Mucosa of descending colon (tissue), 3 donors: ENCODE measurements around the gene MACC1. TPM values are rescaled to one million over a fixed set of nuclear protein-coding genes. Genes with fewer than 3 reads are reported as not detected.
"Not testable (repeated sequence)": the region's sequence is repeated elsewhere in the genome, so short reads cannot be mapped to it uniquely, and the experiment has no call there.

Experiments used
- ATAC-seq: fragments of 200-7000 bp; cut with Tn5 transposase; one replicate; pipeline ENCODE4 v1.9.1; 2020; ENCODE audit warnings: mild to moderate bottlenecking, moderate library complexity
- DNase-seq, 3 donors: peaks; one replicate each; pipeline ENCODE4 v3.0.0-alpha.2; 2020
- H3K36me3 ChIP-seq: fragments of 200-600 bp; one replicate; pipeline ENCODE4 v1.8.0; 2021; ENCODE audit warnings: low read depth, mild to moderate bottlenecking
- H3K4me1 ChIP-seq: fragments of 200-600 bp; one replicate; pipeline ENCODE4 v1.8.0; 2021; ENCODE audit warnings: low read depth, mild to moderate bottlenecking
- H3K4me3 ChIP-seq: fragments of 200-600 bp; one replicate; pipeline ENCODE4 v1.8.0; 2021; ENCODE audit warnings: mild to moderate bottlenecking
- H3K9me3 ChIP-seq: fragments of 200-600 bp; one replicate; pipeline ENCODE4 v1.8.0; 2021; ENCODE audit warnings: mild to moderate bottlenecking
- CTCF ChIP-seq: fragments of 200-600 bp; IDR thresholded peaks from one replicate; pipeline ENCODE4 v1.8.0; 2022; ENCODE audit warnings: antibody characterized with exemption, mild to moderate bottlenecking
- intact Hi-C, 2 donors: fragments of 100-400 bp; cut with DNase I in 1 of 2; cut with micrococcal nuclease in 1 of 2; formaldehyde crosslinking; loops; one replicate each; pipeline versions ENCODE4 v1.11.0 to v1.11.1; 2022; cut with DNase I, micrococcal nuclease
- total RNA-seq, 3 donors: library from RNA; stranded (reverse); fragmentation: NEBNext Ultra II Directional in 2 of 3; extraction: Animal tissue kit (Norgen Biotek cat#: 25700) in 2 of 3; gene quantifications; one replicate each; pipeline versions ENCODE4 v1.2.1 to v1.2.4, GENCODE V29; 2021 to 2023
- donor health status: DM: no; HTN: no; CAD: no; lungs with moderate emphysema.
- donor health status: DM: no; HTN: no; CAD: no.
- donor health status: DM: no; HTN: yes; CAD: no.

The MACC1 gene
- total RNA-seq, 3 donors from 2014 or later: 4.3 to 16.0 (median 9.8) TPM

- no peaks in the 10 kb centered on the region for H3K9me3 ChIP-seq
- H3K4me3 ChIP-seq: no peak overlapping the region
- no peak for ATAC-seq
- intact Hi-C loops: no loop called here
- DNase-seq: no peak
- TF ChIP-seq CTCF: no peak
- no peaks in the 10 kb centered on the region for H3K36me3 ChIP-seq
- H3K4me1 ChIP-seq: no peaks in the 10 kb centered on the region
Measured at GRCh38 chr7:20122073-20122472, 95.1 kb downstream of the MACC1 start.

DNA sequence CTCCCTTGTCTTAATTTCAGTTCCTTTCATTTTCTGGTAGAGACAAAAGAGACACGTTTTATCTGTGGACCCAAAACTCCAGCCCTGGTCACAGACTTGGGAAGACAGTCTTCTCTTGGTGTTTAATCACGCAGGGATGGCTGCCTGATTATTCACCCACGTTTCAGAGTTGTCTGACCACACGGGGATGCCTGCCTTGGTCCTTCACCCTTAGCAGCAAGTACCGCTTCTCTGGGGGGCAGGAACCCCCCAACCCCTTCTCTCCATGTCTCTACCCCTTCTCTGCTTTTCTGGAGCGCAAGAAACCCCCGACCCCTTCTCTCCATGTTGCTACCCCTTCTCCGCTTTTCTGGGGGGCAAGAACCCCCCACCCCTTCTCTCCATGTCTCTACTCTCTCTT is 95.8 kb downstream of the MACC1 start:
- Histone ChIP-seq H3K9me3 (no peaks in the 10 kb centered on the region), H3K36me3 (no peaks in the 10 kb centered on the region), H3K4me3 (no peak overlapping the region), H3K4me1 (no peaks in the 10 kb centered on the region)
- intact Hi-C loops: no loop called here
- TF ChIP-seq CTCF: no peak
- DNase-seq: no peak
- ATAC-seq: no peak

- H3K36me3 ChIP-seq, H3K4me3 ChIP-seq, H3K4me1 ChIP-seq, H3K9me3 ChIP-seq, ATAC-seq, DNase-seq, intact Hi-C loops: not testable (repeated sequence)
Measured at GRCh38 chr7:20120611-20121168, 96.5 kb downstream of the MACC1 start.

GRCh38 chr7:20116869-20117268 is 100.3 kb downstream of the MACC1 start:
- intact Hi-C loops: no loop called here
- no peak for ATAC-seq
- no peak for TF ChIP-seq CTCF

GRCh38 chr7:20114468-20114867 is 102.7 kb downstream of the MACC1 start:
- Histone ChIP-seq H3K9me3 (no peaks in the 10 kb centered on the region), H3K4me3 (no peak overlapping the region), H3K36me3 (no peaks in the 10 kb centered on the region), H3K4me1 (peaks cover 3% of the 10 kb centered on the region)
- intact Hi-C loops: no loop called here
- ATAC-seq (peak; percentile 61), DNase-seq (peak in 1 of 3 donors; percentile 12)
- no peak for TF ChIP-seq CTCF

More at GRCh38 chr7:20116869-20117268, 100.3 kb downstream of the MACC1 start:
- H3K9me3 ChIP-seq: no peaks in the 10 kb centered on the region
- H3K36me3 ChIP-seq: no peaks in the 10 kb centered on the region
- H3K4me3 ChIP-seq: no peak overlapping the region
- no peak for DNase-seq
- peaks cover 3% of the 10 kb centered on the region for H3K4me1 ChIP-seq

DNA sequence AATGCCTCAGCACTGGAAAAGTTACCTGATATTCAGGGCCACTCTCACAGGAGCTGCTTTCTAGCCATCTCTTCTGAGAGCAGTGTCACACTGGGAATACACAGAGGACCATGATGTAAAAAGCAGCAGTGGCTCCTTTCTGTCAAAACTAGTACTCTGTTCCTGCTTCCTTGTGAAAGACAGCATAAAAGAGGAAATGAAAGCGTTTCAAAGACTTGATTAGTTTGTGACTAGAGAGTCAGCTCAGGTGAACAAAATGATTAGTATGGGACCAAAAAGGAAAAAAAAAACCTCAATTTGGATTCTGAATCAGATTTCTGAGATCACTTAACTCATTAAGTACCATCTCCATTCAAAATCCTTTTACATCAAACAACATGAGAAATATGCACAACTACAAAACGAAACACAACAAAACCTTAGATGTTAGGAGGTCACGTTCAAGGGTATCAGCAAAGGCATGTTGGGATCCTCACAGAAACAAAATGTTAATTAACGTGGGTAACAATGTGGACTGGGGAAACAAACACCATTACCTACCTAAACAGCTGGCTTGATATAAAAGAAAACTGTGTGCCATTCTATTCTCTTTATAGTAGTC is 103.7 kb downstream of the MACC1 start:
- Histone ChIP-seq H3K4me3 (no peak overlapping the region), H3K4me1 (peaks cover 3% of the 10 kb centered on the region), H3K9me3 (no peaks in the 10 kb centered on the region), H3K36me3 (no peaks in the 10 kb centered on the region)
- TF ChIP-seq CTCF: no peak
- intact Hi-C loops: no loop called here
- DNase-seq: peak in 1 of 3 donors; percentile 7
- peak; percentile 67 for ATAC-seq
